ENCODE measurements around the gene CD44.

Gene CD44

GRCh38 chr11:35276396-35277145, 137.6 kb downstream of the CD44 start:
- Mint-ChIP-seq H3K4me1 (ENCODE audit: low read depth) (peaks cover 48% of the 10 kb centered on the region), H3K27me3 (no peaks in the 10 kb centered on the region), H3K9me3 (no peaks in the 10 kb centered on the region), H3K27ac (no peak overlapping the region), H3K36me3 (ENCODE audit: low read depth) (no peaks in the 10 kb centered on the region), H3K4me3 (no peak overlapping the region)
- peak; percentile 32 for DNase-seq

- H3K27ac Mint-ChIP-seq = no peak overlapping the region
These were observed 138.9 kb downstream of the CD44 start for GRCh38 chr11:35277827-35278226.

GRCh38 chr11:35280727-35281126, 141.8 kb downstream of the CD44 start:
- Mint-ChIP-seq H3K27me3 (no peaks in the 10 kb centered on the region), H3K27ac (no peak overlapping the region), H3K4me1 (ENCODE audit: low read depth) (peaks cover 21% of the 10 kb centered on the region), H3K9me3 (no peaks in the 10 kb centered on the region), H3K36me3 (ENCODE audit: low read depth) (no peaks in the 10 kb centered on the region), H3K4me3 (no peak overlapping the region)
- no peak for DNase-seq

More at GRCh38 chr11:35277827-35278226, 138.9 kb downstream of the CD44 start:
- no peaks in the 10 kb centered on the region for H3K36me3 Mint-ChIP-seq (ENCODE audit: low read depth)
- no peak overlapping the region for H3K4me3 Mint-ChIP-seq
- H3K4me1 Mint-ChIP-seq (ENCODE audit: low read depth) = peaks cover 44% of the 10 kb centered on the region
- DNase-seq = no peak
- no peaks in the 10 kb centered on the region for H3K9me3 Mint-ChIP-seq
- H3K27me3 Mint-ChIP-seq = no peaks in the 10 kb centered on the region

- H3K4me3 Mint-ChIP-seq = no peak overlapping the region
- H3K4me1 Mint-ChIP-seq (ENCODE audit: low read depth) = peaks cover 16% of the 10 kb centered on the region
- no peaks in the 10 kb centered on the region for H3K36me3 Mint-ChIP-seq (ENCODE audit: low read depth)
- H3K9me3 Mint-ChIP-seq = no peaks in the 10 kb centered on the region
- no peak for DNase-seq
- H3K27ac Mint-ChIP-seq = no peak overlapping the region
- H3K27me3 Mint-ChIP-seq = no peaks in the 10 kb centered on the region
These were observed 142.3 kb downstream of the CD44 start for GRCh38 chr11:35281169-35281688.

Data from activated T-cell treated with anti-CD3 and anti-CD28 coated beads, Interleukin-2, amount 50 U/mL, for 24 hours (primary cell).